GM12801 (cell line): ENCODE data around the gene OGFOD1.

Experiments used
- CTCF ChIP-seq: IDR thresholded peaks from one replicate; pipeline ENCODE4 v1.5.1; 2011; ENCODE audit warnings: control low read depth; ENCODE audit not compliant: insufficient read length; ENCODE audit errors: extremely low read depth

The OGFOD1 gene

GRCh38 chr16:56460101-56460500 lies 8.7 kb downstream of the OGFOD1 start:
- no peak for TF ChIP-seq CTCF

- TF ChIP-seq CTCF: no peak
These were observed 10.9 kb downstream of the OGFOD1 start for GRCh38 chr16:56462064-56462796.

- no peak for TF ChIP-seq CTCF
These were observed 11.8 kb downstream of the OGFOD1 start for GRCh38 chr16:56463153-56463552.

GRCh38 chr16:56466344-56466743 lies 15.0 kb downstream of the OGFOD1 start:
- no peak for TF ChIP-seq CTCF

GRCh38 chr16:56468800-56469199 lies 17.4 kb downstream of the OGFOD1 start:
- no peak for TF ChIP-seq CTCF

- TF ChIP-seq CTCF: no peak
These were observed 18.4 kb downstream of the OGFOD1 start for GRCh38 chr16:56469748-56470147.

GRCh38 chr16:56470232-56470631 lies 18.9 kb downstream of the OGFOD1 start:
- TF ChIP-seq CTCF: no peak
